GM12891 (cell line): Measurements from ENCODE around the gene EFNA4.
A peak's percentile ranks its signal among the peaks of the same experiment; 100 is the strongest.

Experiments used
- DNase-seq: peaks from one replicate; pipeline ENCODE4 v3.0.0; 2011; ENCODE audit warnings: low spot score; ENCODE audit not compliant: insufficient read length
- FAIRE-seq: peaks from 2 replicates; lab custom pipeline; 2011; peaks lifted over from hg19 to GRCh38; lab: Jason Lieb, UNC
- PAX5 ChIP-seq: IDR thresholded peaks from 2 replicates; pipeline ENCODE4 v1.6.1; 2011; ENCODE audit warnings: low read length, moderate library complexity, mild to moderate bottlenecking; ENCODE audit not compliant: insufficient read depth, severe bottlenecking
- POLR2A ChIP-seq: IDR thresholded peaks from 2 replicates; pipeline ENCODE4 v1.6.1; 2011; ENCODE audit warnings: low read depth, low read length, control low read depth
- POLR2AphosphoS5 ChIP-seq: IDR thresholded peaks from 2 replicates; pipeline ENCODE4 v1.6.1; 2011; ENCODE audit warnings: low read depth, low read length, control low read depth
- POU2F2 ChIP-seq: IDR thresholded peaks from 2 replicates; pipeline ENCODE4 v1.6.1; 2011; ENCODE audit warnings: low read depth, mild to moderate bottlenecking, control low read depth, low read length, moderate library complexity
- SPI1 ChIP-seq: IDR thresholded peaks from 2 replicates; pipeline ENCODE4 v1.6.1; 2011; ENCODE audit warnings: low read depth, low read length, control low read depth
- TAF1 ChIP-seq: IDR thresholded peaks from 2 replicates; pipeline ENCODE4 v1.6.1; 2011; ENCODE audit warnings: low read depth, low read length, control low read depth

EFNA4 gene

GRCh38 chr1:155051777-155052398 lies 11.7 kb upstream of the EFNA4 start:
- FAIRE-seq: no peak
- TF ChIP-seq TAF1 (no peak), POLR2A (no peak), SPI1 (0 out of 2 replicates have a peak, but pooled peaks have one; percentile 24)
- no peak for DNase-seq

GRCh38 chr1:155052439-155053395 lies 10.8 kb upstream of the EFNA4 start:
- FAIRE-seq: no peak
- no peak for TF ChIP-seq POU2F2
- TF ChIP-seq SPI1: no peak
- no peak for TF ChIP-seq POLR2A
- TF ChIP-seq TAF1: no peak
- TF ChIP-seq PAX5: no peak
- TF ChIP-seq POLR2AphosphoS5: no peak
- no peak for DNase-seq

GRCh38 chr1:155053531-155054105 lies 9.9 kb upstream of the EFNA4 start:
- no peak for DNase-seq
- TF ChIP-seq SPI1 (no peak), POU2F2 (no peak), POLR2AphosphoS5 (no peak), PAX5 (no peak), POLR2A (no peak), TAF1 (no peak)
- FAIRE-seq: no peak

- FAIRE-seq (no peak), DNase-seq (no peak)
- no peak for TF ChIP-seq SPI1
- no peak for TF ChIP-seq TAF1
- TF ChIP-seq POLR2AphosphoS5: no peak
- TF ChIP-seq POU2F2: no peak
- no peak for TF ChIP-seq POLR2A
- TF ChIP-seq PAX5: no peak
These were observed 6.4 kb upstream of the EFNA4 start for GRCh38 chr1:155057104-155057503.

GRCh38 chr1:155057788-155058211 lies 5.7 kb upstream of the EFNA4 start:
- DNase-seq: no peak
- no peak for TF ChIP-seq SPI1
- TF ChIP-seq POU2F2: no peak
- no peak for TF ChIP-seq TAF1
- FAIRE-seq: no peak

GRCh38 chr1:155060736-155061135 lies 2.8 kb upstream of the EFNA4 start:
- no peak for TF ChIP-seq POU2F2
- no peak for TF ChIP-seq POLR2AphosphoS5
- TF ChIP-seq SPI1: no peak
- TF ChIP-seq PAX5: no peak
- no peak for TF ChIP-seq TAF1
- TF ChIP-seq POLR2A: no peak
- FAIRE-seq (no peak), DNase-seq (no peak)

GRCh38 chr1:155061381-155062150 lies 2.0 kb upstream of the EFNA4 start:
- DNase-seq: peak; percentile 91
- peak; percentile 100 for FAIRE-seq
- no peak for TF ChIP-seq SPI1
- TF ChIP-seq POU2F2: no peak
- no peak for TF ChIP-seq TAF1
- no peak for TF ChIP-seq PAX5
- no peak for TF ChIP-seq POLR2A
- no peak for TF ChIP-seq POLR2AphosphoS5

GRCh38 chr1:155062151-155062686 lies 1.3 kb upstream of the EFNA4 start:
- TF ChIP-seq POLR2A (no peak), PAX5 (no peak), POLR2AphosphoS5 (no peak), TAF1 (no peak), POU2F2 (no peak), SPI1 (no peak)
- DNase-seq: no peak
- FAIRE-seq: no peak
